ENCODE data around the gene PDLIM5. TPM values are rescaled to one million over a fixed set of nuclear protein-coding genes. Genes with fewer than 3 reads are reported as not detected.

The PDLIM5 gene
- total and polyA plus RNA-seq, 9 donors, result 24.9 to 160 (median 87.8) TPM

- TF ChIP-seq POLR2A (IDR thresholded peaks at IDR 0.05) (no peak), EP300 (IDR thresholded peaks at IDR 0.05) (no peak)
- TF ChIP-seq, protein P1, sequence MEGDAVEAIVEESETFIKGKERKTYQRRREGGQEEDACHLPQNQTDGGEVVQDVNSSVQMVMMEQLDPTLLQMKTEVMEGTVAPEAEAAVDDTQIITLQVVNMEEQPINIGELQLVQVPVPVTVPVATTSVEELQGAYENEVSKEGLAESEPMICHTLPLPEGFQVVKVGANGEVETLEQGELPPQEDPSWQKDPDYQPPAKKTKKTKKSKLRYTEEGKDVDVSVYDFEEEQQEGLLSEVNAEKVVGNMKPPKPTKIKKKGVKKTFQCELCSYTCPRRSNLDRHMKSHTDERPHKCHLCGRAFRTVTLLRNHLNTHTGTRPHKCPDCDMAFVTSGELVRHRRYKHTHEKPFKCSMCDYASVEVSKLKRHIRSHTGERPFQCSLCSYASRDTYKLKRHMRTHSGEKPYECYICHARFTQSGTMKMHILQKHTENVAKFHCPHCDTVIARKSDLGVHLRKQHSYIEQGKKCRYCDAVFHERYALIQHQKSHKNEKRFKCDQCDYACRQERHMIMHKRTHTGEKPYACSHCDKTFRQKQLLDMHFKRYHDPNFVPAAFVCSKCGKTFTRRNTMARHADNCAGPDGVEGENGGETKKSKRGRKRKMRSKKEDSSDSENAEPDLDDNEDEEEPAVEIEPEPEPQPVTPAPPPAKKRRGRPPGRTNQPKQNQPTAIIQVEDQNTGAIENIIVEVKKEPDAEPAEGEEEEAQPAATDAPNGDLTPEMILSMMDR (IDR thresholded peaks at IDR 0.05), result no peak
- Histone ChIP-seq H3K4me3 (no peak overlapping the region), H3K27ac (no peak overlapping the region), H3K9me3 (no peaks in the 10 kb centered on the region), H3K4me1 (ENCODE audit: insufficient read depth) (no peaks in the 10 kb centered on the region), H3K36me3 (no peaks in the 10 kb centered on the region), H3K27me3 (no peaks in the 10 kb centered on the region)
- no peak for DNase-seq
- 68 to 69% (median 69%) methylated on average over 5 of the region's 5 CpGs for WGBS, 3 donors
- intact Hi-C loops (cut with DNase I), result no loop called here
These were observed 67.3 kb downstream of the PDLIM5 start for GRCh38 chr4:94519019-94519418.

- 34 to 51% (median 43%) methylated on average over 4 of the region's 4 CpGs for WGBS, 3 donors
- Histone ChIP-seq H3K4me3 (no peak overlapping the region), H3K27me3 (no peaks in the 10 kb centered on the region), H3K4me1 (ENCODE audit: insufficient read depth) (no peaks in the 10 kb centered on the region), H3K27ac (no peak overlapping the region), H3K36me3 (no peaks in the 10 kb centered on the region), H3K9me3 (no peaks in the 10 kb centered on the region)
- intact Hi-C loops (cut with DNase I), result no loop called here
- DNase-seq, result no peak
- TF ChIP-seq, protein P1 (IDR thresholded peaks at IDR 0.05), result no peak
- TF ChIP-seq EP300 (IDR thresholded peaks at IDR 0.05) (no peak), POLR2A (IDR thresholded peaks at IDR 0.05) (no peak)
These were observed 68.4 kb downstream of the PDLIM5 start for GRCh38 chr4:94519925-94520789.

GRCh38 chr4:94523033-94523580 lies 71.4 kb downstream of the PDLIM5 start:
- Histone ChIP-seq H3K9me3 (no peaks in the 10 kb centered on the region), H3K36me3 (no peaks in the 10 kb centered on the region), H3K4me3 (no peak overlapping the region), H3K4me1 (ENCODE audit: insufficient read depth) (peaks cover 5% of the 10 kb centered on the region), H3K27ac (no peak overlapping the region), H3K27me3 (no peaks in the 10 kb centered on the region)
- no peak for DNase-seq
- intact Hi-C loops (cut with DNase I), result no loop called here
- no peak for TF ChIP-seq POLR2A (IDR thresholded peaks at IDR 0.05)
- TF ChIP-seq EP300 (IDR thresholded peaks at IDR 0.05), result no peak
- TF ChIP-seq, protein P1 (IDR thresholded peaks at IDR 0.05), result no peak

DNA sequence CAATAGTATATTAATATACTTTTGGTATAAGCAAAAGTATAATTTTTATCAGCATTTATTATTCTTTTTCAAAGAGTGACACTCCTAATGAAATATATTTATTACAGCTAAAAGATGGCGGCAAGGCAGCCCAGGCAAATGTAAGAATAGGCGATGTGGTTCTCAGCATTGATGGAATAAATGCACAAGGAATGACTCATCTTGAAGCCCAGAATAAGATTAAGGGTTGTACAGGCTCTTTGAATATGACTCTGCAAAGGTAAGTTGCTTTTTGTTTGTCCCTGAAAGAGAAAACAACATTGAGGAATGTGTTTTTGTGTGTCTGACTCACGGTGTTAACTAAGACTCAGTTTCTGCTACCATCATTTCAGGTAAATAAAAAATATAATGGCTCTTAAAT lies 71.9 kb downstream of the PDLIM5 start:
- Histone ChIP-seq H3K27me3 (no peaks in the 10 kb centered on the region), H3K27ac (no peak overlapping the region), H3K9me3 (no peaks in the 10 kb centered on the region), H3K36me3 (no peaks in the 10 kb centered on the region), H3K4me3 (no peak overlapping the region), H3K4me1 (ENCODE audit: insufficient read depth) (peaks cover 5% of the 10 kb centered on the region)
- 82 to 96% (median 89%) methylated on average over 3 of the region's 3 CpGs for WGBS, 3 donors
- no peak for TF ChIP-seq POLR2A (IDR thresholded peaks at IDR 0.05)
- TF ChIP-seq, protein P1 (IDR thresholded peaks at IDR 0.05), result no peak
- TF ChIP-seq EP300 (IDR thresholded peaks at IDR 0.05), result no peak
- intact Hi-C loops (cut with DNase I), result no loop called here
- DNase-seq, result no peak
